Fibroblast of mammary gland (primary cell): Measurements from ENCODE around the gene GRAP.

Experiments
- DNase-seq: peaks from one replicate; pipeline ENCODE4 v3.0.0-alpha.2; 2010; ENCODE audit warnings: low read depth
- H3K4me3 ChIP-seq: 2 replicates; pipeline ENCODE4 v1.5.1; 2011; ENCODE audit warnings: low read depth, mild to moderate bottlenecking, low read length, moderate library complexity; ENCODE audit not compliant: control insufficient read depth
- TF ChIP-seq, protein P1 (sequence below): conservative IDR thresholded peaks from 2 replicates; pipeline ENCODE4 v1.5.1; 2011; ENCODE audit warnings: low read depth, low read length, inconsistent platforms; ENCODE audit not compliant: control insufficient read depth, insufficient read depth

The GRAP gene

DNA sequence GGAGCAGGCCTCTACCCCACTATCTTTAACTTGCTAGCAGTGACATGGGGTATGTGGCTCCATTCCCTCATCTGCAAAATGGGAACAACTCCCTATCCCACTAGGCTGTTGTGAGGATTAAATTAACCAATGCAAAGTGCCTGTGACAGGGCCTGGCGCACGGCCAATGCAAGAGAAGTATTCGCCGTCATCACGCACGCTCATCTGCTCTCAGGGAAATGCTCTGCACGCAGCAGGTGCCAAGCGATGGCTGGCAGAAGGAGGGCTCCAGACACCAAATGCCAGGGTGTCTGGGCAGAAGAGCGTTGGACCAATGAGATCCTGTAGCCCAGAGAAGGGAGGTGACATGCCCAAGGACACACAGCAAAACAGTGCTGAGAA, 59.5 kb downstream of the GRAP start:
- no peak for DNase-seq

DNA sequence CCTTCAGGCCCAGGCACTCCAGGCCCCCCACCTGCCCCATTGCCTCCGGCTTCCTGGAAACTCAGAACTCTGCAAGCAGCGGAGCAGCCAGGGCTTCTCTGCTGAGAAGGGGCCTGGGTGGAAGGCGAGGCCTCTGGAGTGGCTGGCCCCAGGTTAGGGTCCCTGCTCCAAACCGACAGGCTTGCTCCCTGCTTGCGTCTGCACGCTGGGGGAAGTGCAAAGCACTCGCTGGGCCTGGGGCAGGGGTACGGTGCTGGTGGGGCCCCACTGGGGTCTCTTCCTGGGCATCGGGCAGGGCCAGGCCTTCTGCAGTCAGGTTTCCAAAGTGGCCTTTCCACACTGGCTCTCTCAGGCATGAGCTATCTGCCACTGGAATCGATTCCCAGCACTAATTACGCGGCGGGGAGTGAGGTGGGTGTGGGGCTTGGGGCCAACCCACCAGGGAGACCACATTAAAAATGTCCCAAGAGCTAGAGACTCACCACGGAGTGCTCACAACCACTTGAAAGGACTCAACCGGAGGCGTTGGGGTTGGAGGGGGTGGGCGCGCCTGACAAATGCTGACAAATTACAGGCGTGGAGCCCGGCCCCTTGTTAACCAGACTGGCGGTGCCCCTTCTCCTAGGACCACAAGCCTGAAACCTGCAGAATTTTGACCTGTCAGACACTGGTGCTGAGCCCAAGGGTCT, 60.1 kb downstream of the GRAP start:
- TF ChIP-seq, protein P1, sequence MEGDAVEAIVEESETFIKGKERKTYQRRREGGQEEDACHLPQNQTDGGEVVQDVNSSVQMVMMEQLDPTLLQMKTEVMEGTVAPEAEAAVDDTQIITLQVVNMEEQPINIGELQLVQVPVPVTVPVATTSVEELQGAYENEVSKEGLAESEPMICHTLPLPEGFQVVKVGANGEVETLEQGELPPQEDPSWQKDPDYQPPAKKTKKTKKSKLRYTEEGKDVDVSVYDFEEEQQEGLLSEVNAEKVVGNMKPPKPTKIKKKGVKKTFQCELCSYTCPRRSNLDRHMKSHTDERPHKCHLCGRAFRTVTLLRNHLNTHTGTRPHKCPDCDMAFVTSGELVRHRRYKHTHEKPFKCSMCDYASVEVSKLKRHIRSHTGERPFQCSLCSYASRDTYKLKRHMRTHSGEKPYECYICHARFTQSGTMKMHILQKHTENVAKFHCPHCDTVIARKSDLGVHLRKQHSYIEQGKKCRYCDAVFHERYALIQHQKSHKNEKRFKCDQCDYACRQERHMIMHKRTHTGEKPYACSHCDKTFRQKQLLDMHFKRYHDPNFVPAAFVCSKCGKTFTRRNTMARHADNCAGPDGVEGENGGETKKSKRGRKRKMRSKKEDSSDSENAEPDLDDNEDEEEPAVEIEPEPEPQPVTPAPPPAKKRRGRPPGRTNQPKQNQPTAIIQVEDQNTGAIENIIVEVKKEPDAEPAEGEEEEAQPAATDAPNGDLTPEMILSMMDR: no peak
- no peak overlapping the region for H3K4me3 ChIP-seq
- DNase-seq: no peak

More for the DNA sequence above, 59.5 kb downstream of the GRAP start:
- TF ChIP-seq, protein P1: no peak
- no peak overlapping the region for H3K4me3 ChIP-seq

GRCh38 chr17:18985475-18985874, 61.3 kb downstream of the GRAP start:
- TF ChIP-seq, protein P1: no peak
- no peak overlapping the region for H3K4me3 ChIP-seq

GRCh38 chr17:18984273-18985114, 62.3 kb downstream of the GRAP start:
- H3K4me3 ChIP-seq: no peak overlapping the region
- no peak for DNase-seq
- TF ChIP-seq, protein P1: no peak

More at GRCh38 chr17:18985475-18985874, 61.3 kb downstream of the GRAP start:
- no peak for DNase-seq

DNA sequence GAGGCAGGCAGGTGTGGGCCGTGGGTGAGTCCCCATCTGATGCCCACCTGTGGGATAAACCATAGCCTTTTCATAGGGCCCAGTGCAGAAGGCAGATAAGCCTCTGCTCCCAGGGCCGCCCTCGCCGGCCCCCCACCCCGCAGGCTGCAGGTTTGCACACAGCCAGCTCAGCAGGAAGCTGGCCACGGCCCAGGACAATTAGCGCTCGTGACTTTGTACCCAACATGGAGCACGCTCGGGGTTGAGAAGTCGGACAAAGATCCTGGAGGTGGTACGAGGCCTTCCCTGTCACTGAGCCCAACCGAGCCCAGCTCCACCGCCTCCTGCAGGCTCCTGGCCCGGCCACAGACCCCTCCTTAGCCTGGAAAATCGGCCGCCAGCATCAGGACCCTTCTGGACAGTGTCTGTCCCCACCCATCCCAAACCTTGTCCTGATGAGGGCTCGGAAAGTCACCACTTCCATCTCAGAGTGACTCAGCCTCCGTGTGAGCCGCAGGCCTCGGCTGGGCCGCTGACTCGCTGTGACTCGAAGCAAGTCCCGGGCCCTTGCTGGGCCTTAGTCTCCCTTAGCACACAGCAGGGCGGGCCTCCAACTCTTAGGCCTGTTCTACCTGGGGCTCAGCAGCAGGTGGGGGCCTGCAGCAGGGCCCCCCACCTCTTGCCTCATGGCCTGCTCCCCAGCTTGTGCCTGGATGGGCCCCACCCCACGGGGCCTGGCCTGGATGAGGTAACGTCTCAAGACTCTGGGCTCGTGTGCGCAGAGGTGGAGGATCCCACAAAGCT, 64.9 kb downstream of the GRAP start:
- TF ChIP-seq, protein P1: no peak
- no peak overlapping the region for H3K4me3 ChIP-seq
- DNase-seq: peak; percentile 74

DNA sequence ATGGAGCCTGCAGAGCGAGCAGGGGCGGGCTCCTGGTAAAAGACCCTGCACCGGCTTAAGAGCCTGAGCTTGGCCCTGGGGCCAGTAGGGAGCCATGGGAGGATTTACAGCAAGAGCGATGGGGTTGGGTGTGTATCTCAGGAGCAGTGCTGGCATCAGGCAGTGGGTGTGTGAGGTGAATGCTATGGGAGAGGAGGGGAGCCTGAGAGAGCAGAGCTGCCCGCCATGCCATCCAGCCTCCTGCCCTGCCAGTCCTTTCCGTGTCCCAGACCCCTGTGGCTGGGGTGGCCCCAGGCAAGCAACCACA, 65.5 kb downstream of the GRAP start:
- TF ChIP-seq, protein P1: no peak
- no peak for DNase-seq

More for the DNA sequence above, 65.5 kb downstream of the GRAP start:
- no peak overlapping the region for H3K4me3 ChIP-seq
